Astrocyte of the spinal cord (primary cell): ENCODE measurements around the gene SAPCD2.
"Not testable (repeated sequence)": the region's sequence is repeated elsewhere in the genome, so short reads cannot be mapped to it uniquely, and the experiment has no call there.

Source experiments
- DNase-seq: peaks from one replicate; pipeline ENCODE4 v3.0.0; 2011; ENCODE audit warnings: low read depth, low spot score
- H3K4me3 ChIP-seq: 2 replicates; pipeline ENCODE4 v1.5.1; 2011; ENCODE audit warnings: low read depth, mild to moderate bottlenecking, low read length, moderate library complexity
- in situ Hi-C: cut with HindIII; loops from 2 replicates; pipeline ENCODE4 v1.10.0; 2017; ENCODE audit warnings: low sequenced_read_pairs
- TF ChIP-seq, protein P1 (sequence below): IDR thresholded peaks from 2 replicates; pipeline ENCODE4 v1.5.1; 2012; ENCODE audit warnings: low read depth, mild to moderate bottlenecking, low read length, inconsistent platforms

SAPCD2 gene

DNA sequence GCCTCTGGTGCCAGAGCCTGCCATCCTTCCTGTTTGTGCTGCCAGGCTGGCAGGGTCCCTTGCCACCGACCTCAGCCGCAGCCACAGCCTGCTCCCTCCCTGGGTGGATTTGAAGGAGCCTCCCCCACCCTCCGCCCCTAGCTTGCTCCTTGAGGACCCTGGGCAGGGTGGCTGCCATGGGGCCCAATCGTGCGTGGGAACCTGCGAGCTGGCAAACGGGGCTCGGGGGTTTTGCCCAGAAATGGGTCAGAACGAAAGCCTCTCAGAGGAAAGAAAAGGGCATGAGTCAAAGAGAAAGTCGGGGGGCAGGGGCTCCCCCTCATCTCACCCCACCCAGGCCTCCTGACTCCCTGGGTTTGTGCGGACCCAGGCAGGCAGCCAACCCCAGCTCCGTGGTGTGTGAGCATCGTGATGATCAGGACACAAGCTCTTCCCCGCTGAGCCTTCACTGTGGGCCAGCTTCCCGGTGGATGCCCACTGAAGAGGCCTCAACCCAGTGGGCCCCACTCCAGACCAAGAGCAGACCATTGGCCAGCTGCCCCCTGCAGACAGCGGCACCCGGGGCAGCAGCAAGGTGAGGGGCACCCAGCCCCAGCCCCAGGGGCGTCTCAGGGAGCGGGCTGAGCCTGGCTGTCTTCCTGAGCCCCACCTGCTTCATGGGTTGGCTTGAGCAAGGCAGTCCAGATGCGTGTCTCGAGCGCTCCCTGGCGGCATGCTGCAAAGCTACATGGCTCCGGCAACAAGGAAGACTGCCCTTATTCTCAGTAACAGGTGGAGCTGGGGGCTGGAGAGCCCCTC is 35.4 kb downstream of the SAPCD2 start:
- DNase-seq: peak; percentile 79

DNA sequence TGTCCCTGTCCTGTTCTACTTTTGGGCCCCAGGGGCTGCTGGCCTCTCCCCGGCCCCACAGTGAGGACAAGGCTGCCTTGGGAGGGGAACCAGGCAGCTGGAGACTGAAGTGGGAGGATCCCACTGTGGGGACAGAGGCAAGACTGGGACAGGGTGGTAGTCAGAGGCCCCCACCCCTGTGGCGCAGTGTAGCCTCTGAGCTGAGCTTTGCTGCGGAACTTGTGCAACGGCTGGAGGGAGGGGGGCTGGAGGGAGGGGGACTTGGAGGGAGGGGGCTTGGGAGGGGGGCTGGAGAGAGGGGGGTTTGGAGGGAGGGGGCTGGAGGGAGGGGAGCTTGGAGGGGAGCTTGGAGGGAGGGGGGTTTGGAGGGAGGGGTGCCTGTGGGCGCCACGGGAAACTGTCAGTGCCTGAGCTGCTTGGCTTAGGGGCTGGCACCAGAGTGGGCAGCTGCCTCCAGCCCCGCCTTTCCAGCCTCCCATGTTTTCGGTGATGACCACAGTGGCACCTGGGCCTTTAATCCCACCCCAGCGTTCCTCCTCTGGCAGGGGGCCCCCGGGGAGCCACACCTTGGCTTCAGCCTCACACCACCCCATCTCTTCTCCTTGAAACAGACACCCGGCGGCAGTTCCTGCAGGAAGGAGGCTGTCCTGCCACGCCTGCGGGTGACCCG is 36.2 kb downstream of the SAPCD2 start:
- TF ChIP-seq, protein P1, sequence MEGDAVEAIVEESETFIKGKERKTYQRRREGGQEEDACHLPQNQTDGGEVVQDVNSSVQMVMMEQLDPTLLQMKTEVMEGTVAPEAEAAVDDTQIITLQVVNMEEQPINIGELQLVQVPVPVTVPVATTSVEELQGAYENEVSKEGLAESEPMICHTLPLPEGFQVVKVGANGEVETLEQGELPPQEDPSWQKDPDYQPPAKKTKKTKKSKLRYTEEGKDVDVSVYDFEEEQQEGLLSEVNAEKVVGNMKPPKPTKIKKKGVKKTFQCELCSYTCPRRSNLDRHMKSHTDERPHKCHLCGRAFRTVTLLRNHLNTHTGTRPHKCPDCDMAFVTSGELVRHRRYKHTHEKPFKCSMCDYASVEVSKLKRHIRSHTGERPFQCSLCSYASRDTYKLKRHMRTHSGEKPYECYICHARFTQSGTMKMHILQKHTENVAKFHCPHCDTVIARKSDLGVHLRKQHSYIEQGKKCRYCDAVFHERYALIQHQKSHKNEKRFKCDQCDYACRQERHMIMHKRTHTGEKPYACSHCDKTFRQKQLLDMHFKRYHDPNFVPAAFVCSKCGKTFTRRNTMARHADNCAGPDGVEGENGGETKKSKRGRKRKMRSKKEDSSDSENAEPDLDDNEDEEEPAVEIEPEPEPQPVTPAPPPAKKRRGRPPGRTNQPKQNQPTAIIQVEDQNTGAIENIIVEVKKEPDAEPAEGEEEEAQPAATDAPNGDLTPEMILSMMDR: no peak
- DNase-seq: no peak
- no peak overlapping the region for H3K4me3 ChIP-seq
- in situ Hi-C loops: loop anchor here (25.0 kb wide), 1 partner anchor 97 kb away; the partner anchor contains the start of genes C8G and FBXW5

More for the DNA sequence above, 35.4 kb downstream of the SAPCD2 start:
- in situ Hi-C loops: loop anchor here (25.0 kb wide), 1 partner anchor 98 kb away; the partner anchor contains the start of genes C8G and FBXW5
- TF ChIP-seq, protein P1: peak; percentile 98
- H3K4me3 ChIP-seq: no peak overlapping the region

DNA sequence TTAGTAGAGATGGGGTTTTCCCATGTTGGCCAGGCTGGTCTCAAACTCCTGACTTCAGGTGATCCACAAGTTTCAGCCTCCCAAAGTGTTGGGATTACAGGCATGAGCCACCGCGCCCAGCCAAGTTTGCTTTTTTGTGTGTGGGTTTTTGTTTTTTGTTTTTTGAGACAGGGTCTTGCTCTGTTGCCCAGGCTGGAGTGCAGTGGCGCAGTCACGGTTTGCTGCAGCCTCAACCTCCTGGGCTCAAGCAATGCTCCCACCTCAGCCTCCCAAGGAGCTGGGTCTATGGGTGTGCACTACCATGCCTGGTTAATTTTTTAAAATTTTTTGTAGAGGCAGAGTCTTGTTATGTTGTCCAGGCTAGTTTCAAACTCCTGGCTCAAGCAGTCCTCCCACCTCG is 36.9 kb downstream of the SAPCD2 start:
- H3K4me3 ChIP-seq: not testable (repeated sequence)
- in situ Hi-C loops: loop anchor here (25.0 kb wide), 1 partner anchor 96 kb away; the partner anchor contains the start of genes C8G and FBXW5

DNA sequence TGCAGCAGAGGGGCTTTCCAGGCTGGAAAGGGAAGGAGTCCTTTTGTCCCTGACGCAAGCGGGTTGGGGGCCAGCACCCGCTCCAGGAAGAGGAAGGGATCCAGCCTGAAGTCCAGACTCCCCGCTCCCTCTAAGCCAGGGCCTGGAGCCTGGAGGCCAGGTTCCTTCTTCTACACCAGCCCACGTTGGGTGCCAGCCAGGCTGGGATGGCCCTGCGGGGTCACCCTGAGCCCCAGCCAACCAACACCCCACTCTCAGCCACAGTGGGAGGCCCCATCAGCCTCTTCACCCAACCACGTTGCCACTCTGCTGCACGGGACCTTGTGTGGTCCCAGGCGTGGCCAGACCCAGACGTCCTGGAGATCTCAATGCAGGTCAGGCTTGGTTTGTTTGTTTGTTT is 37.5 kb downstream of the SAPCD2 start:
- in situ Hi-C loops: loop anchor here (25.0 kb wide), 1 partner anchor 96 kb away; the partner anchor contains the start of genes C8G and FBXW5
- DNase-seq: no peak
- TF ChIP-seq, protein P1: no peak
- H3K4me3 ChIP-seq: no peak overlapping the region

More for the DNA sequence above, 36.9 kb downstream of the SAPCD2 start:
- DNase-seq: not testable (repeated sequence)

DNA sequence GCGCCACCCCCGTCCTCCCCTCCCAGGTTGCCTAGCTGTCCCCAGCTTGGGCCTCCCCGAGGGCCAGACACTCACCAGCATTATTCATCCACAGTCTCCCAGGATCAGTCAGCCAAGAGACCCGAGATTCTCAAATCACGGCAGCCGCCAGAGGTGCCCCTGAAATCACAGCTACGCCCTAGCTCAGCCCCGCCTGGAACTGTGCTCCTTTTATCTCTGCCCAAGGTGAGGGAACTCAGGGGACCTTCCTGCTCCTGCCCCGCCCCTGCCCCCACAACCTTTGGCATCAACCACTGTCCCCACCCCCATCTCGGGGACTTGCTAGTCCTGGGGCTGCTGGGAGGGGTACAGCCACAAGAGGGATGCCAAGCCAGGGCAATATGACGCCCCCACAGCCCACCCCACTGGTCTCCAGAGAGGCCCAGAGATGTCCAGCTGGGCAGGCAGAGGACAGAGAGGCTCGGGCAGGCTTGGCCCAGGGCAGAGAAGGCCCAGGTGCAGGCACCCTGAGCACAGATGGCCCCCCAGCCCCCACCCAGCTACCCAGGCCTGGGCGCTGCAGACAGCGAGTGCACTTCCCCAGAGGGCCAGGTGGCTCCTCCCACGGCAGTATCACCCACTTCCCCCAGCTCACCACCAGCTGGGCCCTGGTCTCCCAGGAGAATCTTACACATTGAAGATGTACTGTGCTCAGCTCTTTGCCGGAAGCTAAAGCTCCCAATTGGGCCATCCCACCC is 38.3 kb downstream of the SAPCD2 start, which contains the start of gene FUT7:
Gene FUT7 (minus strand): TSS at position 185 of the 737 bp plus-strand sequence. CDS start 97 bp downstream, at position 88.
- in situ Hi-C loops: loop anchor here (25.0 kb wide), 1 partner anchor 95 kb away; the partner anchor contains the start of genes C8G and FBXW5
- no peak within 1 kb of the TSS for H3K4me3 ChIP-seq
- no peak for DNase-seq
- TF ChIP-seq, protein P1: no peak

DNA sequence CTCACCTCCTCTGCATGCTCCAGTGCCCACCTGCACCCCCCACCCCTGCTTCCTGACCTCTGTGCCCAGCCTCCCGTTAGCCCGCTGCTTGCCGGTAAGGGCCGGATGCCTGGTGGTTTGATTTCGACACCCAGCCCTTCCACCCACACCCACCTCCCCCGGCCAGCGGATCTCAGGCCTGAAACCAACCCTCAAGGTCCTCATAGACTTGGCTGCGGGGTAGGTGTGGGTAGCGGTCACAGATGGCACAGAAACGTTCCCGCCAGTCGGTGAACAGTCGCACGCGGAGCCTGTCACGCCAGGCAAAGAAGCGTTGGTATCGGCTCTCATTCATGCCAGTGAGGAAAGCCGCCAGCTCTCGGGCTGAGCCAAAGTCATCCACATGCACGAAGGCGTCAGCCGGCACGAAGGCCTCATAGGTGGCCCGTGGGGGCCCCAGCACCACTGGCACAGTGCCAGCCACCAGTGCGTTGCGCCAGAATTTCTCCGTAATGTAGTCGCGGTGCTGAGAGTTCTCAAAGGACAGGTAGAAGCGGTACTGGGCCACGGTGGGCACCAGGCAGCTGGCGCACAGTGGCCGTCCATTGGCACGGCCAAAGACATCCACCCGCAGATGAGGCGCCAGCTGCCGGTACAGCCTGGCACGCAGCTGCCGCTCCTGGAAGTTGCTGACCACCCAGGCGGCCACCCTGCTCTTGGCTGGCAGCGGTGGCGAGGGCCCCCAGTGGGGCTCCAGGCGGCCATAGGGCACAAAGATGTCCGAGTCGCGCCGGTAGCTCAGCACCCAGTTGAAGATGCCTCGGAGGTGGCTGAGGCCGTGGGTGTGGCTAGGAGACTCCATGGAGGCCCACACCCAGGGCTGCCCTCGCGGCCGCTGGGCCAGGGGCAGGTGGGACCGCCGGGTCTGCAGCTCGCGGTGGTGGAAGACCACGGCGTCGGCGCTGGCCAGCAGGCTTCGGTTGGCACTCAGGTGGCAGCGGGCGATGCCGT is 39.5 kb downstream of the SAPCD2 start:
- no peak overlapping the region for H3K4me3 ChIP-seq
- no peak for DNase-seq

More for the DNA sequence above, 39.5 kb downstream of the SAPCD2 start:
- TF ChIP-seq, protein P1: no peak
- in situ Hi-C loops: loop anchor here (25.0 kb wide), 1 partner anchor 94 kb away; the partner anchor contains the start of genes C8G and FBXW5
